Colonic mucosa (tissue), 4 donors: ENCODE data around the gene JAZF1. TPM values are rescaled to one million over a fixed set of nuclear protein-coding genes. Genes with fewer than 3 reads are reported as not detected.

Experiments used
- DNase-seq: peaks from one replicate; pipeline ENCODE4 v3.0.0-alpha.2; 2020
- H3K27ac ChIP-seq: fragments of 200-600 bp; one replicate; pipeline ENCODE4 v1.8.0; 2021
- H3K27me3 ChIP-seq: fragments of 200-600 bp; one replicate; pipeline ENCODE4 v1.8.0; 2021
- H3K36me3 ChIP-seq: fragments of 200-600 bp; one replicate; pipeline ENCODE4 v1.8.0; 2021
- H3K4me1 ChIP-seq: fragments of 200-600 bp; one replicate; pipeline ENCODE4 v1.8.0; 2021; ENCODE audit warnings: mild to moderate bottlenecking
- H3K4me3 ChIP-seq: fragments of 200-600 bp; one replicate; pipeline ENCODE4 v1.8.0; 2021
- H3K9ac ChIP-seq, 2 donors: one replicate each; pipeline ENCODE4 v1.7.0; 2013; ENCODE audit warnings: control low read depth in 2 of 2, low read depth in 2 of 2, low read length in 2 of 2
- H3K9me3 ChIP-seq: fragments of 200-600 bp; one replicate; pipeline ENCODE4 v1.8.0; 2021
- CTCF ChIP-seq: fragments of 200-600 bp; IDR thresholded peaks from one replicate; pipeline ENCODE4 v1.8.0; 2022; ENCODE audit warnings: antibody characterized with exemption, mild to moderate bottlenecking
- intact Hi-C: fragments of 100-400 bp; cut with DNase I; formaldehyde crosslinking; loops from one replicate; pipeline ENCODE4 v1.14.1; 2022
- total RNA-seq, 2 donors: library from RNA; stranded (reverse); fragmentation: NEBNext Ultra II Directional in 1 of 2; extraction: Animal tissue kit (Norgen Biotek cat#: 25700) in 1 of 2; gene quantifications; one replicate each; pipeline ENCODE4 v1.2.1, GENCODE V29; 2021
- donor health status: healthy.
- donor health status: DM: no; HTN: no; CAD: no.
- donor health status: DM: no; HTN: no; CAD: no.

JAZF1 gene
- total RNA-seq, 2 donors from 2014 or later: 1.8 to 10.1 TPM

- H3K9ac ChIP-seq: no peak overlapping the region
- DNase-seq: no peak
- TF ChIP-seq CTCF: no peak
Measured at GRCh38 chr7:27839099-27839498, 341.5 kb downstream of the JAZF1 start.

GRCh38 chr7:27836536-27836935 lies 344.1 kb downstream of the JAZF1 start:
- Histone ChIP-seq H3K4me3 (no peak overlapping the region), H3K9me3 (no peaks in the 10 kb centered on the region), H3K27ac (no peak overlapping the region), H3K27me3 (no peaks in the 10 kb centered on the region), H3K36me3 (no peaks in the 10 kb centered on the region), H3K4me1 (no peaks in the 10 kb centered on the region), H3K9ac (no peak overlapping the region)
- DNase-seq: no peak
- intact Hi-C loops: no loop called here
- TF ChIP-seq CTCF: no peak

More at GRCh38 chr7:27839099-27839498, 341.5 kb downstream of the JAZF1 start:
- no peaks in the 10 kb centered on the region for H3K4me1 ChIP-seq
- no peak overlapping the region for H3K4me3 ChIP-seq
- no peaks in the 10 kb centered on the region for H3K36me3 ChIP-seq
- no peak overlapping the region for H3K27ac ChIP-seq
- intact Hi-C loops: no loop called here
- H3K27me3 ChIP-seq: no peaks in the 10 kb centered on the region
- no peaks in the 10 kb centered on the region for H3K9me3 ChIP-seq

DNA sequence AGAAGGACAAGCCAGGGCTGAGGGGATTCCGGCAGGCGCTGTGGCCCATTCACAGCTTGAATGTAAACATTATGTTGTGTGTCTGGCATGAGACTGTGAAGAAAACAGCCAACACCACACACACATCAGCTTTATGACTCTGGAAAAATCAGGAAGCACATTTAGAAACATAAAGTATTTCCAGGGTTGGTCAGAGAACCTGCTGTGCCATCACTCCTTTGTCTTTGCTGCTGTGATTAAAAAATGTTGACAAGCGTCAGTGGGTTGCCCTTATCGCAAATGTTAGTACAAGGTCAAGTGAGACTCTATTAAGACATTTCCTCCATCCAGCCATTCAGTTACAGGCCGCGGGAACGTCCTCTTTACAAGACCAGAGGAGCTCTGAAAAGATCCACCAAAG lies 345.2 kb downstream of the JAZF1 start:
- Histone ChIP-seq H3K36me3 (no peaks in the 10 kb centered on the region), H3K27me3 (no peaks in the 10 kb centered on the region), H3K9me3 (no peaks in the 10 kb centered on the region), H3K27ac (no peak overlapping the region), H3K4me1 (no peaks in the 10 kb centered on the region), H3K9ac (no peak overlapping the region), H3K4me3 (no peak overlapping the region)
- intact Hi-C loops: no loop called here
- DNase-seq: no peak
- TF ChIP-seq CTCF: no peak

GRCh38 chr7:27834179-27834921 lies 346.2 kb downstream of the JAZF1 start:
- H3K9me3 ChIP-seq: no peaks in the 10 kb centered on the region
- intact Hi-C loops: no loop called here
- no peak for TF ChIP-seq CTCF
- no peaks in the 10 kb centered on the region for H3K4me1 ChIP-seq
- no peak for DNase-seq
- H3K27me3 ChIP-seq: no peaks in the 10 kb centered on the region
- H3K9ac ChIP-seq: no peak overlapping the region
- no peak overlapping the region for H3K4me3 ChIP-seq
- no peak overlapping the region for H3K27ac ChIP-seq
- no peaks in the 10 kb centered on the region for H3K36me3 ChIP-seq

- H3K36me3 ChIP-seq: no peaks in the 10 kb centered on the region
- no peak for DNase-seq
- no peak overlapping the region for H3K27ac ChIP-seq
- H3K4me3 ChIP-seq: no peak overlapping the region
- TF ChIP-seq CTCF: no peak
- no peaks in the 10 kb centered on the region for H3K27me3 ChIP-seq
- no peaks in the 10 kb centered on the region for H3K4me1 ChIP-seq
- no peaks in the 10 kb centered on the region for H3K9me3 ChIP-seq
- intact Hi-C loops: no loop called here
- H3K9ac ChIP-seq: no peak overlapping the region
Measured at GRCh38 chr7:27826357-27826756, 354.2 kb downstream of the JAZF1 start.
